Activated gamma-delta T cell (primary cell): Measurements from ENCODE around the gene ZNF487.
"Not testable (repeated sequence)": the region's sequence is repeated elsewhere in the genome, so short reads cannot be mapped to it uniquely, and the experiment has no call there.

Experiments
- DNase-seq: peaks from one replicate; lab custom pipeline; 2025; lab: John Stamatoyannopoulos, UW

The ZNF487 gene

DNA sequence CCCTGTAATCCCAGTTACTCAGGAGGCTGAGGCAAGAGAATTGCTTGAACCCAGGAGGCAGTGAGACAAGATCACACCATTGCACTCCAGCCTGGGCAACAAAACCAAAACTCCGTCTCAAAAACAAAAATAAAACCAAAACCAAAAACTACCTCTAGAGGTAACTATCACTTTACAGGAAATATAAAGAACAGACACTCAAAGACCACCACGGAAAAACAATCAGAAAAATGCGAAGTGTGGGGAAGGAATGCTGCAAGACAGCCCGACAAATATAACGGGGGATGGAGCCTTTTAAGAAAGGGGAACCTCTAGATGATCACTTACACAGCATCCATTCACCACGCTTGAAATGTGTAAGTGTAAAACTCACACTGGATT is 32.2 kb upstream of the ZNF487 start:
- DNase-seq, result no peak

DNA sequence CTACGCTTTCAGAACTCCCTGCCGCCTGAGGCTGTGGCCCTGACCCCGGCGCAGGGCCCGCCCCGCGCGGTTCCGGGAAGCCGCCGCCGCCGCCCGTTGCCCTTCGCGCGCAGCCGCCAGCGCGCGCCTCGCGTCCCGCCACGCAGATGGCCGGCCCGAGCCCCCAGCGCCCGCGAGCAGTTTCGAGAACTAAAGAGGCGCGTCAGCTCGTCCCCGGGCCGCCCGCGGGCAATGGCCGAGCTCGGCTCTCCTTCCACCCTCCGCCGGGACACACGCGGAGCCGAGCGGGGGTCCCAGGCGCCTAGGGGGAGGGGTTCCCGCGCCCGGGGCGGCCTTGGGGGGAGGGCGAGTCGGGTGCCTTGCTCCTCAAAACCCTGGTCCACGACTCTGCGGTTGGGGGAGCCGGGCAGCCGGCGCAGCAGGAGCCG is 29.7 kb upstream of the ZNF487 start:
- peak; percentile 46 for DNase-seq

DNA sequence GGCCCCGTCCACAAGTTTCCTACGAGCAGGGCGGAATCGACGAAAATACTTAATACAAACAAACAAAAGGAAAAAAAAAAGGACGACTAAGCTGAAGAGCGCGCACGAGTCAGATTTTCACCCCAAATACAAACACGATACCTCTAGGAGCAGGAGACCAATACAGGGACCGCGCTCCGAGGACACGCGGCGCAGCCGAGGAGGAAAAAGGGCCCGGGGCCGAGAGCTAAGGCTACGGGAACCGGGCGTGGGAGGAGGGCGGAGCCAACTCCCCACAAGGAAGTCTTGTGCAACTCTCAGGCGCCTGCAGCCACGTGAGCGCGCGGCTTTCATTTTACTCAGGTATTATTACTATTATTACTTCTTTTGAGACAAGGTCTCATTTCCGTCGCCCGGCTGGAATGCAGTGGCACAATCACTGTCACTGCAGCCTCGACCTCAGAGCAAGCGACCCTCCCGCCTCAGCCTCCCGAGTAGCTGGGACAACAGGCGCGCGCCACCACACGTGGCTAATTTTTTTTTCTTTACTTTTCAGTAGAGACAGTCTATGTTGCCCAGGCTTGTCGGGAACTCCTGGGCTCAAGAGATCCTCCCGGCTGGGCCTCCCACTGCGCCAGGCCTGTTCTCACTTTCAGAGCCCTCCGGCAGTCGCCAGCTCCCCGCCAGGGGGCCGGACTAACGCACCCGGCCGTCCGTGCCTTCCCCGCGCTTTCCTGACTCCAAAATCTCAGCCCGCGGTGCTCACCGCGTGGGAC is 29.2 kb upstream of the ZNF487 start:
- peak; percentile 63 for DNase-seq

DNA sequence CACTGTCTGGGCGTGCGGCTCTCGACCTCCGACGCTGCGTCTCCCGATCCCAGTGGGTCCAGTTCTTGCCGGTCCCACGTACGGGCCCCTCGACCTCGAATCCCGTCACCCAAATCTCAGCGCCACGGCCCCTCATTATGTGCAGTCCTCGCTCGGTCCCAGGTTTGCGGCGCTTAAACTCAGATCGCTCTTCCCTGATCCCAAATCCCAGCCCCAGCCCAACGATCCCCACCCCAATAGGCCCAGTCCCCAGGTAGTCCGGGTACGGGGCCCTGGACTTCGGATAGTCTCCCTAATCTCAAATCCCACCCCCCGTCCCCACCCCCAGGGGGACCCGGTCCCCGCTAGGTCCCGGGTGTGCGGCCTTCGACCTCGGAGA is 28.6 kb upstream of the ZNF487 start:
- no peak for DNase-seq

DNA sequence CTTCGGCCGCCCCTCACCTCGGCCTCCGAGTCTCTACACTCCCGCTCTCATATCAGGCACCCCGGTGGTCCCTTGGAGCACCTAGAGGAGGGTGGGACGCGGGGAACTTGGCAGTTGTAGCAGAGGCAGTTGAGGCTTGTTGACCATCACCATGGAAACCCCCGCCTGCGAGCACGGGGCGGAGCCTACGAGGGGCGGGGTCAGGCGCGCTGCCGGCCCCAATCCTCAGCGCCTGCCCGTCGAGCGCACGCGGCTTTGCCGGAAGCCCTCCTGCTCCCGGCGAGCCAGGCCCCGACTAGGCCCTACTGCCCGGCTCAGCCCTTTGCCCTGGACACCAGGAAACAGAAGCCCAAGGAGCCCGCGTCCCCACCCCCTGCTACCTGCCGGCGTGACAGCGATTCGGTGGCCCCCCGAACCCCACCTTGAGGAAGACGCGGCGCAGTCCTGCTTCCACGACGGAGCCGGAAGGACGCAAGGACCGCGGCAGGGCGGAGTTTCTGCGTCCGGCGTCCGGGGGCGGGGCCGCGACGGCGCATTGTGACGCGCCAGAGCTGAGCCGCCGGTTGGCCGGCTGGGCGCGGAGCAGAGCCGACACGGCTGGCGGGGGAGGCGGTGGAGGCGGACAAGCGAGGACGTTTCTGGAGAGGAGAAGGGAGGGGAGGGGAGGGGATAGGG is 28.1 kb upstream of the ZNF487 start, which contains the start of gene HNRNPF:
HNRNPF (minus strand) TSS at position 477 of the 675 bp plus-strand sequence. CDS start 21,302 bp downstream, outside the sequence.
- peak; percentile 88 for DNase-seq

DNA sequence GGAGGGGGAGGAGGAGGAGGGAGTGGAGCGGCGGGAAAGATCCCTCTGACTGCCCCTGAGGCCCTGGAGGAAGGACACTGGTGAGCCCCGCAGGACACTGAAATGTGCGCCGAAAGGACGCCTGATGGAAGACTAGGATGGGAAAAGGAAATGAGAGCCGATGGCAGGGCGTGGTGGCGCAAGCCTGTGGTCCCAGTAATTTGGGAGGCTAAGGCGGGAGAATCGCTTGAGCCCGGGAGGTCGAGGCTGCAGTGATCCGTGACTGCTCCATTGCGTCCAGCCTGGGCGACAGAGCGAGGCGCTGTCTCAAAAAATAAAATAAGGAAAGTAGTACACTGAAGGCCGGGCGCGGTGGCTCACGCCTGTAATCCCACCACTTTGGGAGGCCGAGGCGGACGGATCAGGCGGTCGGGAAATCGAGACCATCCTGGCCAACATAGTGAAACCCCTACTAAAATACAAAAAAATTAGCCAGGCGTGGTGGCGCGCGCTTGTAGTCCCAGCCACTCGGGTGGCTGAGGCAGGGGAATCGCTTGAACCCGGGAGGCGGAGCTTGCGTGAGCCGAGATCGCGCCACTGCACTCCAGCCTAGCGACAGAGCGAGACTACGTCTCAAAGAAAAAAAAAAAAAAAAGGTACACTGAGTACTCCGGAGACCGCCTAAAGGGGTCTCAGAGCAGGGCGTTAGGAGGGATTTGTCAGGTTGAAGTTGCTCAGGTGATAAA is 27.4 kb upstream of the ZNF487 start:
- DNase-seq, result peak; percentile 54

DNA sequence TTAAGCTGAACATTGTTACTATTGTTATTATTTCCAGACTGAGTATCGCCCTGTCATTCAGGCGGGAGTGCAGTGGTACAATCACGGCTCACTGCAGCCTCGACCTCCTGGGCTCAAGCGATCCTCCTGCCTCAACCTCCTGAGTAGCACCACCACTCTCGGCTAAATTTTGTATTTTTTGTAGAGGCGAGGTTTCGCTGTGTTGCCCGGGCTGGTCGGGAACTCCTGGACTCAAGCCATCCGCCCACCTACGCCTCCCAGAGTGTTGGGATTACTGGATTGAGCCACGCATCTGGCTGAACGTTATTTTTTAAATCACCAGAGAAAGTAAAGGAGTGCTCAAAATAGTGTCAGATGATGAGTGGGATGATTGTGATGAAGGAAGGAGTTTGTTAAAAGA is 26.6 kb upstream of the ZNF487 start:
- DNase-seq, result no peak

DNA sequence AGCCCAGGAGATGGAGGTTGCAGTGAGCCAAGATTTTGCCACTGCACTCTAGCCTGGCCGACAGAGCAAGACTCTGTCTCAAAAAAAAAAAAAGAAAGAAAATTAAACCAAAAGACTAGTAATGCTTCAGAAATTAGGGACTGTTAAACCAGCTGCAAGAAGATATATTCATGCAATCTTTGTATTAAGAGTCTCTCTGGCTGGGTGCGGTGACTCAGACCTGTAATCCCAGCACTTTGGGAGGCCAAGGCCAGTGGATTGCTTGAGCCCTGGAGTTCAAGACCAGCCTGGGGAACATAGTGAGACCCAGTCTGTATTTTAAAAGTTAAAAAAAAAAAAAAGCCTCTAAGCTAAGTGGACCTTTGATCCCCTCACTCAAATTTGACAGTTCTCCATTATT is 25.4 kb upstream of the ZNF487 start:
- no peak for DNase-seq

DNA sequence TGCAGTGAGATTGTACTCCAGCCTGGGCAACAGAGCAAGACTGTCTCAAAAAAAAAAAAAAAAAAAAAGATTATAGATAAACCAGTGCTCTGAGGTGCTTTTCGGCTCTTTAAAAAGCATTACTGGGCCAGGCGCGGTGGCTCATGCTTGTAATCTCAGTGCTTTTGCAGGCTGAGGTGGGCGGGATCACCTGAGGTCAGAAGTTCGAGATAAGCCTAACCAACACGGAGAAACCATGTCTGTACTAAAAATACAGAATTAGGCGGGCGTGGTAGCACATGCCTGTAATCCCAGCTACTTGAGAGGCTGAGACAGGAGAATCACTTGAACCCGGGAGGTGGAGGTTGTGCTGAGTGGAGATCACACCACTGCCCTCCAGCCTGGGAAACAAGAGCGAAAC is 21.4 kb upstream of the ZNF487 start:
- DNase-seq, result no peak

DNA sequence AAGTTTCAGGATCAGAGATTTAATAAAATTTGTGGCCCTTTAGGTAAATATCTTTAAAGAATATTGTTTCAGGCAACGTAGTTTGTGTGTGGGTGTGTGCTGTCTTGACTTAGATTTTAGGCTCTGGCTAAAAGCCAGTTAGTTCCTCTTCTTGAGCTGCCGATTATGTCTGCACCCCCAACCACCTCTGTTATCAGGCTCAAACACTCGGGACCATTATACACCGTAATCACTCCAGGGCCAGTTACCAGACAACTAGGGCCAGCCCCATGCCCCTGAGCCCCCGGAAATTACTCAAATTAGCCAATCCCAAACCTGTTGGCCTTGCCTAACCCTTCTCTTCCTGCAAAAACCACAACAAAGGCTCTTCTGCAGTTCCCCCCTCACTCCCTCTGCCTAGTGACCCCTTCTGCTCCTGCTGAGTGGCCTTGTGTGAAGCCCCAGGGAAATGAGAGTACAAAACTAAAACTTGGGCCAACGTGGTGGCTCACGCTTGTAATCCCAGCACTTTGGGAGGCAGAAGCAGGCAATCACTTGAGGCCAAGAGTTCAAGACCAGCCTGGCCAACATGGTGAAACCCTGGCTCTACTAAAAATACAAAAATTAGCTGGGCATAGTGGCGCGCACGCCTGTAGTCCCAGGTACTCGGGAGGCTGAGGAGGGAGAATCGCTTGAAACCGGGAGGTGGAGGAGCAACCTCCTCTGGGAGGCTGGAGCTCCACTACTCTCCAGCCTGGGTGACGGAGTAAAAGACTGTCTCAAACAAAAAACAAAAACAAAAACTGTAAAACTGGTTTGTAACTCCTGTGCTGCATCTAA is 18.8 kb upstream of the ZNF487 start:
- DNase-seq, result no peak

DNA sequence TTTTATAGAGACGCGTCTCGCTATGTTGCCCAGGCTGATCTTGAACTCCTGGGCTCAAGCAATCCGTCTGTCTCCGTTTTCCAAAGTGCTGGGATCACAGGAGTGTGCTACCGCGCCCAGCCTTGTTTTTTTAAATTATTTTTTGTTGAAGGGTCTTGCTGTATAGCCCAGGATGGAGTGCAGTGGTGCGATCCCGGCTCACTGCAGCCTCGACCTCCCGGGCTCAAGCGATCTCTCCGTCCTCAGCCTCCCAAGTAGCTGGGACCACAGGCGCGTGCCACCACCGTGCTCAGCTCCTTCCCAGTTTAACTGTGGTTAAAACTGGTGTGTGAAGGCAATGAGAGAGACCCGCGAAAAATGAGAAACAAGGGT is 16.9 kb upstream of the ZNF487 start:
- DNase-seq, result no peak

DNA sequence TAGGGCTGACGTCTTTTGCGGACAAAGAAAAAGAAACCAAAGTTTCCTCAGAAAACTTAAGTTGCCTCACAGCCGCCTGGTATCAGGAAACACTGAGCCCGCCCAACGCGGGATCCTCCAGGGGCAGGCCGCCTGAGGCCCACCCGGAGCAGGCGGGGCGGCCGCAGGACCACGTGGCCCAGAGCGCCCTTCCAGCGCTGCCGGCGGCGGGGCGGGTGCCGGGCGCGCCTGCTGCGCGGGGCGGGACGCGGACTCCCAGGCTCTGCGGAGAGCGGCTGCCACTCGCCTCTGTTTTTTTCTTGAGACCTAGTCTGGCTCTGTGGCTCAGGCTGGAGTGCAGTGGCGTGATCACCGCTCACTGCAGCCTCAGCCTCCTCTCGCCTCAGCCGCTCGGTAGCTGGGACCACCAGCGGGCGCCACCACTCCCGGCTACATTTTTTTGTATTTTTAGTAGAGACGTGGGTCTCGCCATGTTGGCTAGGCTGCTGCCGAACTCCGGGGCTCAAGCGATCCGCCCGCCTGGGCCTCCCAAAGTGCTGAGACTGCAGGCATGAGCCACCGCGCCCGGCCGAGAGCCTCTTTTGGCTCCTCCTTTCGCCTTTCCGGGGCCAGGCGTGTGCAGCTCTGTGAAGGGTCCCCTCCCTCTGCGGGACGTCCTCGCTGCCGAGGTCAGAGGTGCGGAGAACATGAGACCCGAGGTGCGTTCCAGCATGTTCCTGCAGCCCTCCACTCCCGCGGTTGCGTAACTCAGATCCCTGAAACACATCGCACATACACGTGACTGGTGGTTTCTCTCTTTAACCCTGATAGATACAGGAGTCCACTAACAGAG is 16.3 kb upstream of the ZNF487 start:
- peak; percentile 86 for DNase-seq

DNA sequence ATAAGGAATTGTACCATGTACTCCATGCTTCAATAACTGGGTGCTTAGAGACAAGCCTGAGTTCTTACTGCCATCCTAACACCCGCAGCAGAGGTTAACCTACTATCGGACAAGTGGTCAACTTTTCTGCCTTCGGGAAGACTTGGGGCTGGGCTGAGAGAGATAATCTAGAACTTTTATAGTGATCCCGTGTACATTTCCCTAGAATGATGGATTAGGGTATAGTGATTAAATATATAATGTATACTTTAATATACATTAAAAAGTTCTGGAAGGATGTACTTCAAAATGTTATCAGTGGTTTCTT is 15.8 kb upstream of the ZNF487 start:
- no peak for DNase-seq

DNA sequence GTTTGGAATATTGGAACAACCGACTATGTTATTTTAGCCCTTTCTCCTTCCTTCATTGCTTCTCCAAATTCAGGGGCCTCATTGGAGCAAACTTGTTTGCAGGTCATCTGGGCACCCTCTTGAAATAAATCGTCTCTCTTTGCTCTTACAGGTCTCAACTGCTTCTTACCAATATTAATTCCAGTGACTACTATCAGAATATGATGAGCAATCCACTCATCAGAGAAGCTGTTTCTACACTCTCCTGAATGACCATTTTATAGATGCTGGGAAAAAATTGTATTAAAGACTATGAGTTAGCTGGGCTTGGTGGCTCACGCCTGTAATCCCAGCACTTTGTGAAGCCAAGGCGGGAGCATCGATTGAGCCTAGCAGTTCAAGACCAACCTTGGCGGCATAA is 15.4 kb upstream of the ZNF487 start:
- DNase-seq, result no peak

DNA sequence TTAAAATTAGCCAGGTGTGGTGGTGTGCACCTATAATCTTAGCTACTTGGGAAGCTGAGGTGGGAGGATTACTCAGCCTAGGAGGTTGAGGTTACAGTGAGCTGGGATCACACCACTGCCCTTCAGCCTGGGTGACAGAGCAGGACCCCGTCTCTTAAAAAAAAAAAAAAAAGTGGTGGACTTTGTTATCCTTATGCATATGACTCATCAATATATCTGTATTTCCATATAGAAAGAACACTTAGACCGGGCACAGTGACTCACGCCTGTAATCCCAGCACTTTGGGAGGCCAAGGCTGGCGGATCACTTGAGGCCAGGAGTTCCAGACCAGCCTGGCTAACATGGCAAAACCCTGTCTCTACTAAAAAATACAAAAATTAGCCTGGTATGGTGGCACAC is 15.0 kb upstream of the ZNF487 start:
- not testable (repeated sequence) for DNase-seq

DNA sequence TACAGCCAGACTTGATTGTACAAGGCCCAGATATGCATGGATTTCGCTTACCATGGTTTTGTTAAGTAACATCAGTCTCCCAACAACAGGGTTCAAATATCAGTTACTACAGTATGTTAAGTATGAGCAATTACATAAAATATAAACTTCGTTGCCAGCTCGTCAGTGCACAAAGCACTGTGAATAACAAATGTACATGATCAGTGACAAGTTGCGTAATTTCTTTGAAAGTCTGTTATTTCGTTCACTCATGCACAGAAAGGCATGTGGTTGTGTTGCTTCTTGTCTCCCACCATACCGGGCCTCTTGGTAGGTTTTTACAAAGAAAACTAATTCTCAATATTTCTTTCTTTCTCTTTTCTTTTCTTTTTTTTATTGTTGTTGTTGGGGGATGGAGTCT is 12.5 kb upstream of the ZNF487 start:
- DNase-seq, result no peak

DNA sequence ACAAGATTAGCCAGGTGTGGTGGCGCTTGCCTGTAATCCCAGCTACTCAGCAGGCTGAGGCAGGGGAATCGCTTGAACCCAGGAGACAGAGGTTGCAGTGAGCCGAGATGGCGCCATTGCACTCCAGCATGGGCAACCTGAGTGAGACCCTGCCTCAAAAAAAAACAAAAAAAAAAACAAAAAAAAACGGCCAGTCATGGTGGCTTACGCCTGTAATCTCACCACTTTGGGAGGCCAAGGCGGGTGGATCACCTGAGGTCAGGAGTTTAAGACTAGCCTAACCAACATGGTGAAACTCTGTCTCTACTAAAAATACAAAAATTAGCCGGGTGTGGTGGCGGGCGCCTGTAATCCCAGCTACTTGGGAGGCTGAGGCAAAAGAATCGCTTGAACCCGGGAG is 10.4 kb upstream of the ZNF487 start:
- DNase-seq, result not testable (repeated sequence)

DNA sequence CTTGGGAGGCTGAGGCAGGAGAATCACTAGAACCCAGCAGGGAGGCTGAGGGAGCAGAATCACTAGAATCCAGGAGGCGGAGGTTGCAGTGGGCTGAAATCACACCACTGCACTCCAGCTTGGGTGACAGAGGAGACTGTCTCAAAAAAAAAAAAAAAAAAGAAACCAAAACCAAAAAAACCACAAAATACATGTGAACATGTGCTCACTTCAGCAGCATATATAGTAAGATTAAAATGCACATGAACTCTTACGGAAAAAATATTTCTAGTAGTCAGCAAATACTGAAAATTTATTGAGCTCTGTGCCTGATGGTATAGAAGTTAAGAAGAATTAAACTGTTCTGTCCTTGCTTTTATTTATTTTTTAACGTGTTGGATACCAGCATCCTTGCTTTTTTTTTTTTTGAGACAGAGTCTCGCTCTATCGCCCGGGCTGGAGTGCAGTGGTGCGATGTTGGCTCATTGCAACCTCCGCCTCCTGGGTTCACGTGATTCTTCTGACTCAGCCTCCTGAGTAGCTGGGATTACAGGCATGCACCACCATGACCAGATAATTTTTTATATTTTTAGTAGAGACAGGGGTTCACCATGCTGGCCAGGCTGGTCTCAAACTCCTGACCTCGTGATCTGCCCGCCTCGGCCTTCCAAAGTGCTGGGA is 9.6 kb upstream of the ZNF487 start:
- no peak for DNase-seq

DNA sequence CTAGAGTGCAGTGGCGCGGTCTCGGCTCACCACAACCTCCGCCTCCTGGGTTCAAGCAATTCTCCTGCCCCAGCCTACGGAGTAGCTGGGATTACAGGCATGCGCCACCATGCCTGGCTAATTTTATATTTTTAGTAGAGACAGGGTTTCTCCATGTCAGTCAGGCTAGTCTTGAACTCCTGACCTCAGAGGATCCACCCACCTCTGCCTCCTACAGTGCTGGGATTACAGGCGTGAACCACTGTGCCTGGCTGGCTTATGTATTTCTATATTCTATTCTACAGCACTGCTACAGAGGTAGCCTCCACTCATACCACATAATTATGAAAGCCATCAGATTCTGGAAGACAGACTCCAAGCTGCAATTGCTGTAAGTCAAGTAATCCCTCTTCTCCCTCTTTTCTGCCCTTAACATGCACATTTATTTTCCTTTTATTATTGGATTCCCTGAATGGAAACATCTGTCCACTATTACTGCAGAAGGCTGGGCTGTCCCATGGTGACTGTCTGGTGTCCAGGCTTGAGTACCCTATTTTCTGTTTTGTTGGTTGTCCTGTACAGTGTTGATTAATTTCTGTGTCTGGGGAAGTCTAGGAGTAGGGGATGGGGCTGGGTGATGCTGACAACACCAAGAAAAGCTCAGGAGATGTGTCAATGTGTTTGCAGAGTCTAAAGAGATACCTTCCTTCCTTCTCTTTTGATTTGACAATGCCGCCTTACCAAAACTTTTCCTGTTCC is 5.8 kb upstream of the ZNF487 start:
- no peak for DNase-seq
